Stimulated activated naive B cell treated with anti-CD40 and anti-IgM and Interleukin-4, amounts not matched to agents 10 μg/mL and 1 μg/mL and 100 μg/mL, for 72 hours (primary cell): ENCODE data around the gene AOPEP.
"Not testable (repeated sequence)": the region's sequence is repeated elsewhere in the genome, so short reads cannot be mapped to it uniquely, and the experiment has no call there.

Experiments used
- ATAC-seq, 2 donors: fragments of 150-1000 bp; cut with Tn5 transposase; replicated peaks; 2 replicates each; pipeline ENCODE4 v1.10.0; 2021; ENCODE audit warnings: moderate library complexity in 1 of 2
- DNase-seq: peaks from one replicate; pipeline ENCODE4 v3.0.0; 2021
- H3K27ac Mint-ChIP-seq: one replicate; pipeline ENCODE4 v1.8.0; 2022; ENCODE audit warnings: mild to moderate bottlenecking, mixed read lengths
- H3K27me3 Mint-ChIP-seq, 2 donors: one replicate each; pipeline ENCODE4 v1.8.0; 2022; ENCODE audit warnings: mixed read lengths in 2 of 2
- H3K36me3 Mint-ChIP-seq, 2 donors: one replicate each; pipeline ENCODE4 v1.8.0; 2022; ENCODE audit warnings: mixed read lengths in 2 of 2, mild to moderate bottlenecking in 1 of 2
- H3K4me1 Mint-ChIP-seq, 2 donors: one replicate each; pipeline ENCODE4 v1.8.0; 2022; ENCODE audit warnings: mixed read lengths in 2 of 2, mild to moderate bottlenecking in 1 of 2
- H3K4me3 Mint-ChIP-seq, 2 donors: one replicate each; pipeline ENCODE4 v1.8.0; 2022; ENCODE audit warnings: mild to moderate bottlenecking in 2 of 2, mixed read lengths in 2 of 2, moderate library complexity in 1 of 2
- H3K9me3 Mint-ChIP-seq, 2 donors: one replicate each; pipeline ENCODE4 v1.8.0; 2022; ENCODE audit warnings: mixed read lengths in 2 of 2, mild to moderate bottlenecking in 1 of 2

Gene AOPEP

GRCh38 chr9:94956731-94957130 is 230.2 kb downstream of the AOPEP start:
- DNase-seq (no peak), ATAC-seq (no peak)
- Mint-ChIP-seq H3K4me3 (no peak overlapping the region), H3K36me3 (peaks cover 29 to 37% of the 10 kb centered on the region in 2 donors), H3K9me3 (no peaks in the 10 kb centered on the region), H3K4me1 (peaks cover 7 to 12% of the 10 kb centered on the region in 2 donors), H3K27ac (no peak overlapping the region), H3K27me3 (no peaks in the 10 kb centered on the region)

GRCh38 chr9:94960964-94961363 is 234.5 kb downstream of the AOPEP start:
- no peak for ATAC-seq

GRCh38 chr9:94961870-94962269 is 235.4 kb downstream of the AOPEP start:
- DNase-seq: no peak

More at GRCh38 chr9:94960964-94961363, 234.5 kb downstream of the AOPEP start:
- H3K4me1 Mint-ChIP-seq: no peaks in the 10 kb centered on the region
- no peaks in the 10 kb centered on the region for H3K27me3 Mint-ChIP-seq
- no peak for DNase-seq
- H3K27ac Mint-ChIP-seq: no peak overlapping the region
- peaks cover 32 to 34% of the 10 kb centered on the region in 2 donors for H3K36me3 Mint-ChIP-seq
- H3K4me3 Mint-ChIP-seq: no peak overlapping the region
- H3K9me3 Mint-ChIP-seq: no peaks in the 10 kb centered on the region

GRCh38 chr9:94965631-94966030 is 239.1 kb downstream of the AOPEP start:
- H3K27ac Mint-ChIP-seq, H3K27me3 Mint-ChIP-seq, DNase-seq, ATAC-seq, H3K4me1 Mint-ChIP-seq, H3K4me3 Mint-ChIP-seq, H3K9me3 Mint-ChIP-seq: not testable (repeated sequence)
- peaks cover 16 to 25% of the 10 kb centered on the region in 2 donors for H3K36me3 Mint-ChIP-seq

More at GRCh38 chr9:94961870-94962269, 235.4 kb downstream of the AOPEP start:
- no peak overlapping the region for H3K4me3 Mint-ChIP-seq
- no peaks in the 10 kb centered on the region for H3K9me3 Mint-ChIP-seq
- peaks cover 23 to 27% of the 10 kb centered on the region in 2 donors for H3K36me3 Mint-ChIP-seq
- H3K27ac Mint-ChIP-seq: no peak overlapping the region
- H3K4me1 Mint-ChIP-seq: no peaks in the 10 kb centered on the region
- H3K27me3 Mint-ChIP-seq: no peaks in the 10 kb centered on the region
- ATAC-seq: no peak

GRCh38 chr9:94966046-94966445 is 239.5 kb downstream of the AOPEP start:
- H3K4me1 Mint-ChIP-seq, H3K27ac Mint-ChIP-seq, DNase-seq, H3K4me3 Mint-ChIP-seq, ATAC-seq, H3K9me3 Mint-ChIP-seq, H3K27me3 Mint-ChIP-seq: not testable (repeated sequence)
- peaks cover 16 to 24% of the 10 kb centered on the region in 2 donors for H3K36me3 Mint-ChIP-seq

GRCh38 chr9:94967482-94967881 is 241.0 kb downstream of the AOPEP start:
- ATAC-seq: no peak
- Mint-ChIP-seq H3K4me1 (no peaks in the 10 kb centered on the region), H3K27ac (no peak overlapping the region), H3K36me3 (peaks cover 12 to 17% of the 10 kb centered on the region in 2 donors), H3K27me3 (no peaks in the 10 kb centered on the region), H3K9me3 (no peaks in the 10 kb centered on the region), H3K4me3 (no peak overlapping the region)
- no peak for DNase-seq

GRCh38 chr9:94971378-94972131 is 245.1 kb downstream of the AOPEP start:
- H3K4me1 Mint-ChIP-seq: no peaks in the 10 kb centered on the region
- H3K4me3 Mint-ChIP-seq: no peak overlapping the region
- H3K36me3 Mint-ChIP-seq: peaks cover 9 to 26% of the 10 kb centered on the region in 2 donors
- H3K9me3 Mint-ChIP-seq: no peaks in the 10 kb centered on the region
- H3K27me3 Mint-ChIP-seq: no peaks in the 10 kb centered on the region
- no peak for ATAC-seq
- DNase-seq: no peak
- no peak overlapping the region for H3K27ac Mint-ChIP-seq

- no peak overlapping the region for H3K4me3 Mint-ChIP-seq
- no peaks in the 10 kb centered on the region for H3K9me3 Mint-ChIP-seq
- no peak for ATAC-seq
- H3K36me3 Mint-ChIP-seq: peaks cover 10 to 22% of the 10 kb centered on the region in 2 donors
- H3K27me3 Mint-ChIP-seq: no peaks in the 10 kb centered on the region
- DNase-seq: no peak
- H3K27ac Mint-ChIP-seq: no peak overlapping the region
- no peaks in the 10 kb centered on the region for H3K4me1 Mint-ChIP-seq
Observed at GRCh38 chr9:94973451-94973941, 247.0 kb downstream of the AOPEP start.

- no peak overlapping the region for H3K4me3 Mint-ChIP-seq
- peaks cover 10 to 22% of the 10 kb centered on the region in 2 donors for H3K36me3 Mint-ChIP-seq
- DNase-seq (no peak), ATAC-seq (no peak)
- no peaks in the 10 kb centered on the region for H3K27me3 Mint-ChIP-seq
- no peaks in the 10 kb centered on the region for H3K9me3 Mint-ChIP-seq
- no peaks in the 10 kb centered on the region for H3K4me1 Mint-ChIP-seq
- H3K27ac Mint-ChIP-seq: no peak overlapping the region
Observed at GRCh38 chr9:94974154-94974879, 247.8 kb downstream of the AOPEP start.

GRCh38 chr9:94975480-94975879 is 249.0 kb downstream of the AOPEP start:
- Mint-ChIP-seq H3K36me3 (peaks cover 12 to 28% of the 10 kb centered on the region in 2 donors), H3K27me3 (no peaks in the 10 kb centered on the region), H3K4me3 (no peak overlapping the region), H3K4me1 (no peaks in the 10 kb centered on the region), H3K9me3 (no peaks in the 10 kb centered on the region), H3K27ac (no peak overlapping the region)
- DNase-seq: no peak
- no peak for ATAC-seq

GRCh38 chr9:94976077-94976476 is 249.6 kb downstream of the AOPEP start:
- Mint-ChIP-seq H3K36me3 (peaks cover 12 to 28% of the 10 kb centered on the region in 2 donors), H3K27ac (no peak overlapping the region), H3K4me3 (no peak overlapping the region), H3K27me3 (no peaks in the 10 kb centered on the region), H3K4me1 (no peaks in the 10 kb centered on the region), H3K9me3 (no peaks in the 10 kb centered on the region)
- no peak for DNase-seq
- no peak for ATAC-seq

- no peak overlapping the region for H3K4me3 Mint-ChIP-seq
- DNase-seq (no peak), ATAC-seq (no peak)
- peaks cover 0 to 2% of the 10 kb centered on the region in 2 donors for H3K4me1 Mint-ChIP-seq
- H3K36me3 Mint-ChIP-seq: peaks cover 12 to 31% of the 10 kb centered on the region in 2 donors
- H3K27ac Mint-ChIP-seq: no peak overlapping the region
- no peaks in the 10 kb centered on the region for H3K27me3 Mint-ChIP-seq
- H3K9me3 Mint-ChIP-seq: no peaks in the 10 kb centered on the region
Observed at GRCh38 chr9:94977416-94977815, 250.9 kb downstream of the AOPEP start.

- no peak overlapping the region for H3K4me3 Mint-ChIP-seq
- H3K27ac Mint-ChIP-seq: no peak overlapping the region
- no peaks in the 10 kb centered on the region for H3K9me3 Mint-ChIP-seq
- DNase-seq (no peak), ATAC-seq (no peak)
- H3K36me3 Mint-ChIP-seq: peaks cover 17 to 40% of the 10 kb centered on the region in 2 donors
- no peaks in the 10 kb centered on the region for H3K27me3 Mint-ChIP-seq
- peaks cover 0 to 2% of the 10 kb centered on the region in 2 donors for H3K4me1 Mint-ChIP-seq
Observed at GRCh38 chr9:94979904-94980507, 253.5 kb downstream of the AOPEP start.

GRCh38 chr9:94980947-94981722 is 254.6 kb downstream of the AOPEP start:
- DNase-seq: no peak
- H3K27ac Mint-ChIP-seq: no peak overlapping the region

More at GRCh38 chr9:94980947-94981722, 254.6 kb downstream of the AOPEP start:
- Mint-ChIP-seq H3K4me3 (no peak overlapping the region), H3K9me3 (no peaks in the 10 kb centered on the region), H3K36me3 (peaks cover 15 to 34% of the 10 kb centered on the region in 2 donors), H3K4me1 (peaks cover 0 to 2% of the 10 kb centered on the region in 2 donors), H3K27me3 (no peaks in the 10 kb centered on the region)
- no peak for ATAC-seq
